H1 (cell line): ENCODE measurements around the gene HOXB3. TPM values are rescaled to one million over a fixed set of nuclear protein-coding genes. Genes with fewer than 3 reads are reported as not detected.

ENCODE experiments used
- BACH1 ChIP-seq: IDR thresholded peaks from 2 replicates; pipeline ENCODE4 v1.6.1; 2012; ENCODE audit warnings: low read length, improper control_type of control experiment
- BRCA1 ChIP-seq: IDR thresholded peaks from 2 replicates; pipeline ENCODE4 v1.6.1; 2012; ENCODE audit warnings: low read depth, low read length, improper control_type of control experiment
- CBX8 ChIP-seq: fragments of 300-800, 300-1000 bp; sonication (generic); IDR thresholded peaks from 2 replicates; pipeline ENCODE4 v1.7.1; 2016; ENCODE audit warnings: low read depth, low read length, borderline replicate concordance
- CHD2 ChIP-seq: IDR thresholded peaks from 2 replicates; pipeline ENCODE4 v1.6.1; 2012; ENCODE audit warnings: low read length, improper control_type of control experiment
- CREB1 ChIP-seq: IDR thresholded peaks from 2 replicates; pipeline ENCODE4 v1.6.1; 2012; ENCODE audit warnings: inconsistent platforms
- CTBP2 ChIP-seq: IDR thresholded peaks from 2 replicates; pipeline ENCODE4 v1.7.0; 2011; ENCODE audit warnings: borderline replicate concordance, mild to moderate bottlenecking, moderate library complexity, mixed read lengths, low read length; ENCODE audit not compliant: insufficient read depth, insufficient read length
- EGR1 ChIP-seq: IDR thresholded peaks from 2 replicates; pipeline ENCODE4 v1.6.1; 2011; ENCODE audit warnings: low read depth, low read length, borderline replicate concordance
- HDAC2 ChIP-seq, 2 experiments: fragments of 300-600 bp in 1 of 2; sonication (generic) in 1 of 2; IDR thresholded peaks; 2 replicates each; pipeline ENCODE4 v1.6.1; 2011 to 2012; ENCODE audit warnings: low read depth in 2 of 2, low read length in 2 of 2, mild to moderate bottlenecking in 2 of 2, moderate library complexity in 2 of 2, borderline replicate concordance in 1 of 2, inconsistent platforms in 1 of 2
- PHF8 ChIP-seq: fragments of 200-600 bp; sonication (generic); conservative IDR thresholded peaks from 2 replicates; pipeline ENCODE4 v1.7.1; 2012; ENCODE audit warnings: low read depth, mild to moderate bottlenecking, inconsistent platforms, low read length, moderate library complexity
- POU5F1 ChIP-seq: IDR thresholded peaks from 2 replicates; pipeline ENCODE4 v1.6.1; 2011; ENCODE audit warnings: low read depth, mild to moderate bottlenecking, low read length, moderate library complexity
- SIRT6 ChIP-seq: IDR thresholded peaks from one replicate; pipeline ENCODE4 v1.7.1; 2012; ENCODE audit warnings: low read length, inconsistent platforms
- SP1 ChIP-seq: IDR thresholded peaks from 2 replicates; pipeline ENCODE4 v1.6.1; 2011; ENCODE audit warnings: low read depth, low read length
- SUZ12 ChIP-seq: fragments of 200-600 bp; sonication (generic); IDR thresholded peaks from 2 replicates; pipeline ENCODE4 v1.6.1; 2012; ENCODE audit warnings: mild to moderate bottlenecking, inconsistent platforms, low read length, moderate library complexity, mixed read lengths
- TAF1 ChIP-seq: IDR thresholded peaks from 2 replicates; pipeline ENCODE4 v1.6.1; 2011; ENCODE audit warnings: mild to moderate bottlenecking, low read depth, low read length
- TAF7 ChIP-seq: optimal IDR thresholded peaks from 2 replicates; pipeline ENCODE3; 2011; ENCODE audit warnings: low read depth, mild to moderate bottlenecking, inconsistent platforms, low read length, moderate library complexity, borderline replicate concordance
- TCF12 ChIP-seq: IDR thresholded peaks from 2 replicates; pipeline ENCODE4 v1.6.1; 2011; ENCODE audit warnings: low read depth, mild to moderate bottlenecking, low read length
- TEAD4 ChIP-seq: IDR thresholded peaks from 2 replicates; pipeline ENCODE4 v1.6.1; 2012; ENCODE audit warnings: low read depth, low read length, inconsistent platforms, mixed read lengths
- polyA plus RNA-seq, 7 experiments: library from polyadenylated mRNA; depleted of rRNA in 3 of 7; stranded (reverse) in 5 of 7; unstranded in 2 of 7; fragments of >200 nt in 5 of 7; fragments of 200-250 nt in 2 of 7; gene quantifications; 1 replicate in 5 of 7; 2 replicates in 1 of 7; 4 replicates in 1 of 7; pipeline versions ENCODE4 v1.2.1 to v1.2.3, GENCODE V29; 2011 to 2013; ENCODE audit warnings: missing spikeins in 2 of 7, mixed read lengths in 2 of 7
- total RNA-seq: library from RNA; stranded (reverse); fragmentation: NEBNext Ultra II Directional; extraction: Animal tissue kit (Norgen Biotek cat#: 25700); gene quantifications from 2 replicates; pipeline ENCODE4 v1.2.1, GENCODE V29; 2021
- TF ChIP-seq, protein P1 (sequence below): IDR thresholded peaks from 2 replicates; pipeline ENCODE4 v1.6.1; 2012; ENCODE audit warnings: inconsistent platforms

HOXB3 gene
- total and polyA plus RNA-seq, 2 of the 8 experiments (the other 6 are each of a cell fraction or from before 2014, with no cell fraction given): not detected

DNA sequence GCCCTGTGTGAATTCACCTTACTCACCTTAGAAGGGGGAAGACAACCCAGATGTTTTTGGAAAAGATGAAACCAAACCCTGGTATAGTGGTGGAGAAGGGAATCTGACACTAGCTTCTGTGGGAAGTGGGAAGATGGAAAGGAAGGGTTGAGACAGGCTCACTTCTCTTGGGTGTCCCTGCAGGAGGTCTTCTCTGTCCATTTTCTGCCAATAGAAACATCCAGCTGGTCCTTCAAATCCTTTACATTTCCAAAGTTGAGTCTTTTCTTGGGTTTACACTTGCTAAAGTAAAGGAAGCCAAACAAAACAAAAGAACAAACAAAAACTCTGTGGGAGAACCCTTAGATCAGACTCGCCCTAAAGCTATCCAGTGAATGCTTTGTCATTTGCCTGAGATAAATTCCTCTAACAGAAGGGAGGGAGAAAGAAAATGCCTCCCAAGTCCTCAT, 69.4 kb downstream of the HOXB3 start (continued):
- no peak for TF ChIP-seq CBX8
- TF ChIP-seq SP1: no peak
- TF ChIP-seq PHF8: no peak
- no peak for TF ChIP-seq BACH1
- no peak for TF ChIP-seq BRCA1
- no peak for TF ChIP-seq SIRT6
- TF ChIP-seq EGR1: no peak
- no peak for TF ChIP-seq SUZ12
- TF ChIP-seq CHD2: no peak
- TF ChIP-seq TAF1: no peak
- no peak for TF ChIP-seq POU5F1
- TF ChIP-seq, protein P1, sequence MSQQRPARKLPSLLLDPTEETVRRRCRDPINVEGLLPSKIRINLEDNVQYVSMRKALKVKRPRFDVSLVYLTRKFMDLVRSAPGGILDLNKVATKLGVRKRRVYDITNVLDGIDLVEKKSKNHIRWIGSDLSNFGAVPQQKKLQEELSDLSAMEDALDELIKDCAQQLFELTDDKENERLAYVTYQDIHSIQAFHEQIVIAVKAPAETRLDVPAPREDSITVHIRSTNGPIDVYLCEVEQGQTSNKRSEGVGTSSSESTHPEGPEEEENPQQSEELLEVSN: no peak
- TF ChIP-seq TEAD4: no peak
- TF ChIP-seq HDAC2 (IDR thresholded peaks at IDR 0.05; ENCODE audit: borderline replicate concordance in 1 of 2, low read depth in 2 of 2, low read length in 2 of 2): peak in 1 of 2 experiments; percentile 47; a peak in 1 of 4 replicates
- TF ChIP-seq CREB1: no peak
- no peak for TF ChIP-seq TCF12
- peak; percentile 38 for TF ChIP-seq CTBP2
- TF ChIP-seq TAF7: no peak
